ENCODE measurements around the gene ERMARD.

Gene ERMARD

GRCh38 chr6:169800116-169800667 lies 48.8 kb downstream of the ERMARD start:
- H3K4me3 ChIP-seq (ENCODE audit: low read depth, low read length), result no peak overlapping the region
- DNase-seq (ENCODE audit: low read depth, low spot score), result no peak
- in situ Hi-C loops (cut with HindIII; ENCODE audit: low sequenced_read_pairs), result no loop called here
- TF ChIP-seq CTCF (IDR thresholded peaks at IDR 0.05; ENCODE audit: low read depth, low read length), result no peak

GRCh38 chr6:169800668-169801395 lies 49.4 kb downstream of the ERMARD start:
- no peak for TF ChIP-seq CTCF (IDR thresholded peaks at IDR 0.05; ENCODE audit: low read depth, low read length)
- H3K4me3 ChIP-seq (ENCODE audit: low read depth, low read length), result no peak overlapping the region
- DNase-seq (ENCODE audit: low read depth, low spot score), result peak; percentile 52
- in situ Hi-C loops (cut with HindIII; ENCODE audit: low sequenced_read_pairs), result no loop called here

- no peak for TF ChIP-seq CTCF (IDR thresholded peaks at IDR 0.05; ENCODE audit: low read depth, low read length)
- DNase-seq (ENCODE audit: low read depth, low spot score), result no peak
Observed at GRCh38 chr6:169801396-169802160, 50.2 kb downstream of the ERMARD start.

GRCh38 chr6:169802790-169803189 lies 51.4 kb downstream of the ERMARD start:
- in situ Hi-C loops (cut with HindIII; ENCODE audit: low sequenced_read_pairs), result no loop called here
- no peak overlapping the region for H3K4me3 ChIP-seq (ENCODE audit: low read depth, low read length)
- no peak for DNase-seq (ENCODE audit: low read depth, low spot score)
- no peak for TF ChIP-seq CTCF (IDR thresholded peaks at IDR 0.05; ENCODE audit: low read depth, low read length)

More at GRCh38 chr6:169801396-169802160, 50.2 kb downstream of the ERMARD start:
- no peak overlapping the region for H3K4me3 ChIP-seq (ENCODE audit: low read depth, low read length)
- in situ Hi-C loops (cut with HindIII; ENCODE audit: low sequenced_read_pairs), result no loop called here

GRCh38 chr6:169803271-169803811 lies 51.9 kb downstream of the ERMARD start:
- TF ChIP-seq CTCF (IDR thresholded peaks at IDR 0.05; ENCODE audit: low read depth, low read length), result no peak
- in situ Hi-C loops (cut with HindIII; ENCODE audit: low sequenced_read_pairs), result no loop called here
- DNase-seq (ENCODE audit: low read depth, low spot score), result no peak
- H3K4me3 ChIP-seq (ENCODE audit: low read depth, low read length), result no peak overlapping the region

- no peak for TF ChIP-seq CTCF (IDR thresholded peaks at IDR 0.05; ENCODE audit: low read depth, low read length)
- DNase-seq (ENCODE audit: low read depth, low spot score), result no peak
- no peak overlapping the region for H3K4me3 ChIP-seq (ENCODE audit: low read depth, low read length)
- in situ Hi-C loops (cut with HindIII; ENCODE audit: low sequenced_read_pairs), result no loop called here
Observed at GRCh38 chr6:169803816-169804340, 52.5 kb downstream of the ERMARD start.

All from astrocyte of the spinal cord (primary cell).